Nephron (organoid): Measurements from ENCODE around the gene FOSL2.

Source experiments
- H3K27ac Mint-ChIP-seq, 3 experiments: 2 replicates each; pipeline ENCODE4 v1.8.0; 2020; ENCODE audit warnings: mixed read lengths in 3 of 3, mild to moderate bottlenecking in 2 of 3, moderate library complexity in 1 of 3
- H3K27me3 Mint-ChIP-seq: 2 replicates; pipeline ENCODE4 v1.8.0; 2021; ENCODE audit warnings: low read depth, mild to moderate bottlenecking, moderate library complexity, mixed read lengths
- H3K36me3 Mint-ChIP-seq: 2 replicates; pipeline ENCODE4 v1.8.0; 2020; ENCODE audit warnings: low read depth, mixed read lengths
- H3K4me1 Mint-ChIP-seq: 2 replicates; pipeline ENCODE4 v1.8.0; 2020; ENCODE audit warnings: mixed read lengths
- H3K4me3 Mint-ChIP-seq, 3 experiments: 2 replicates each; pipeline ENCODE4 v1.8.0; 2020; ENCODE audit warnings: mild to moderate bottlenecking in 3 of 3, mixed read lengths in 3 of 3, moderate library complexity in 2 of 3
- H3K9me3 Mint-ChIP-seq: 2 replicates; pipeline ENCODE4 v1.8.0; 2020; ENCODE audit warnings: mixed read lengths
- TF ChIP-seq, protein P1 (sequence below), 3 experiments: fragments of 200-600 bp; sonication (generic); IDR thresholded peaks; one replicate each; pipeline ENCODE4 v1.5.0; 2021; ENCODE audit warnings: antibody characterized with exemption in 3 of 3; ENCODE audit not compliant: unreplicated experiment in 3 of 3

Gene FOSL2

DNA sequence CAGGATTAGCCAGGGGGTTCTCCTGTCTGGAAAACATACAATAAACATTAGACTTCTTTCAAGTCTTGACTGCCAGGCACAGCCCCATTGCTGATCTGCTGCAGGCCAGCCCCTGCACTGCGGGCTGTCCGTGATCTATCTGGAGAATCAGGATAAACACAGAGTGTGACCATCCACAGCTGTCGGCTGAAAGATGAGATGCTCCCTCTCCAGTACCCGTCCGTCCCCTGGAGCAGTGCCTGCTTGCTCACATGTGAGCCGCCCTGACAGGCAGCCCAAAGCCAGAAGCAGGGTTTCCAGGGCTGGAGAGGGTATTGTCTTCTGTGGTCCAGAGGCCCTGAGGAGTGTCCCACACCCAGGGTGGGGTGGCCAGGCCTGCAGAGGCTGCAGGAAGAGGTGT lies 46.1 kb upstream of the FOSL2 start:
- Mint-ChIP-seq H3K4me3 (peak overlapping the region in 2 of 3 experiments; percentile 12 to 39), H3K4me1 (peaks cover 59% of the 10 kb centered on the region), H3K36me3 (no peaks in the 10 kb centered on the region), H3K27me3 (no peaks in the 10 kb centered on the region), H3K27ac (peak overlapping the region; percentile 82 to 91 (median 85)), H3K9me3 (no peaks in the 10 kb centered on the region)
- TF ChIP-seq, protein P1, sequence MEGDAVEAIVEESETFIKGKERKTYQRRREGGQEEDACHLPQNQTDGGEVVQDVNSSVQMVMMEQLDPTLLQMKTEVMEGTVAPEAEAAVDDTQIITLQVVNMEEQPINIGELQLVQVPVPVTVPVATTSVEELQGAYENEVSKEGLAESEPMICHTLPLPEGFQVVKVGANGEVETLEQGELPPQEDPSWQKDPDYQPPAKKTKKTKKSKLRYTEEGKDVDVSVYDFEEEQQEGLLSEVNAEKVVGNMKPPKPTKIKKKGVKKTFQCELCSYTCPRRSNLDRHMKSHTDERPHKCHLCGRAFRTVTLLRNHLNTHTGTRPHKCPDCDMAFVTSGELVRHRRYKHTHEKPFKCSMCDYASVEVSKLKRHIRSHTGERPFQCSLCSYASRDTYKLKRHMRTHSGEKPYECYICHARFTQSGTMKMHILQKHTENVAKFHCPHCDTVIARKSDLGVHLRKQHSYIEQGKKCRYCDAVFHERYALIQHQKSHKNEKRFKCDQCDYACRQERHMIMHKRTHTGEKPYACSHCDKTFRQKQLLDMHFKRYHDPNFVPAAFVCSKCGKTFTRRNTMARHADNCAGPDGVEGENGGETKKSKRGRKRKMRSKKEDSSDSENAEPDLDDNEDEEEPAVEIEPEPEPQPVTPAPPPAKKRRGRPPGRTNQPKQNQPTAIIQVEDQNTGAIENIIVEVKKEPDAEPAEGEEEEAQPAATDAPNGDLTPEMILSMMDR (IDR thresholded peaks at IDR 0.05; ENCODE audit: unreplicated experiment in 3 of 3): no peak

- Mint-ChIP-seq H3K9me3 (no peaks in the 10 kb centered on the region), H3K27ac (peak overlapping the region in 2 of 3 experiments; percentile 85 to 91), H3K4me3 (no peak overlapping the region), H3K27me3 (no peaks in the 10 kb centered on the region), H3K4me1 (peaks cover 59% of the 10 kb centered on the region), H3K36me3 (no peaks in the 10 kb centered on the region)
- TF ChIP-seq, protein P1 (IDR thresholded peaks at IDR 0.05; ENCODE audit: unreplicated experiment in 3 of 3): no peak
These were observed 45.5 kb upstream of the FOSL2 start for GRCh38 chr2:28347193-28347592.

DNA sequence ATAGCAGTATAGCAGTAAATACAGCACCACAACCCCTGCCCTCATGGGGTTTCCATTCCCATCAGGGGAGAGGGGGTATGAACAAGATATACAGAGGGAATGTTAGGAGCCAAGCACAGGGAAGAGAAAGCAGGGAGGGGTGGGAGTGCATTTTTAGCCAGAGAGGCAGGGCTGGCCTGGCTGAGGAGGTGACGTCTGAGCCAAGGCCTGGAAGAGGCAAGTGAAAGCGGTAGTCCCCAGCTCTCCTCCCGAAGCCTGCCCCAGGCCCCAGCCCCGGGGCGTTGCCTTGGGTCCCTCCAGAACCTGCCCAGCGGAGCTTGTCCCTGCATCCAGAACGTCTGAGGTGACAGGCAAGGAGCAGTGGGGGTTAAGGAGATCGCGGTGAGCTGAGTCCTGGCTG lies 45.1 kb upstream of the FOSL2 start:
- H3K27me3 Mint-ChIP-seq: peaks cover 2% of the 10 kb centered on the region
- TF ChIP-seq, protein P1 (IDR thresholded peaks at IDR 0.05; ENCODE audit: unreplicated experiment in 3 of 3): no peak
- peak overlapping the region in 1 of 3 experiments; percentile 29 for H3K27ac Mint-ChIP-seq
- H3K4me3 Mint-ChIP-seq: no peak overlapping the region
- peaks cover 59% of the 10 kb centered on the region for H3K4me1 Mint-ChIP-seq
- no peaks in the 10 kb centered on the region for H3K36me3 Mint-ChIP-seq
- no peaks in the 10 kb centered on the region for H3K9me3 Mint-ChIP-seq

GRCh38 chr2:28348149-28348567 lies 44.5 kb upstream of the FOSL2 start:
- H3K36me3 Mint-ChIP-seq: no peaks in the 10 kb centered on the region
- H3K27me3 Mint-ChIP-seq: peaks cover 5% of the 10 kb centered on the region
- no peak overlapping the region for H3K27ac Mint-ChIP-seq
- TF ChIP-seq, protein P1 (IDR thresholded peaks at IDR 0.05; ENCODE audit: unreplicated experiment in 3 of 3): no peak
- peaks cover 56% of the 10 kb centered on the region for H3K4me1 Mint-ChIP-seq
- no peaks in the 10 kb centered on the region for H3K9me3 Mint-ChIP-seq
- no peak overlapping the region for H3K4me3 Mint-ChIP-seq

- Mint-ChIP-seq H3K27ac (peak overlapping the region in 2 of 3 experiments; percentile 55 to 64), H3K4me1 (peaks cover 49% of the 10 kb centered on the region), H3K9me3 (no peaks in the 10 kb centered on the region), H3K36me3 (no peaks in the 10 kb centered on the region), H3K4me3 (no peak overlapping the region), H3K27me3 (peaks cover 5% of the 10 kb centered on the region)
- TF ChIP-seq, protein P1 (IDR thresholded peaks at IDR 0.05; ENCODE audit: unreplicated experiment in 3 of 3): no peak
These were observed 43.7 kb upstream of the FOSL2 start for GRCh38 chr2:28348921-28349320.

GRCh38 chr2:28349546-28350165 lies 43.0 kb upstream of the FOSL2 start:
- Mint-ChIP-seq H3K27ac (peak overlapping the region in 2 of 3 experiments; percentile 55 to 64), H3K4me3 (no peak overlapping the region), H3K27me3 (peaks cover 5% of the 10 kb centered on the region), H3K4me1 (peaks cover 41% of the 10 kb centered on the region), H3K9me3 (no peaks in the 10 kb centered on the region), H3K36me3 (no peaks in the 10 kb centered on the region)
- TF ChIP-seq, protein P1 (IDR thresholded peaks at IDR 0.05; ENCODE audit: unreplicated experiment in 3 of 3): no peak
